Measurements from ENCODE around the gene ZC3H7B. TPM values are rescaled to one million over a fixed set of nuclear protein-coding genes. Genes with fewer than 3 reads are reported as not detected.

ZC3H7B gene
- total RNA-seq, 1 experiment from 2014 or later = 33.6 TPM

DNA sequence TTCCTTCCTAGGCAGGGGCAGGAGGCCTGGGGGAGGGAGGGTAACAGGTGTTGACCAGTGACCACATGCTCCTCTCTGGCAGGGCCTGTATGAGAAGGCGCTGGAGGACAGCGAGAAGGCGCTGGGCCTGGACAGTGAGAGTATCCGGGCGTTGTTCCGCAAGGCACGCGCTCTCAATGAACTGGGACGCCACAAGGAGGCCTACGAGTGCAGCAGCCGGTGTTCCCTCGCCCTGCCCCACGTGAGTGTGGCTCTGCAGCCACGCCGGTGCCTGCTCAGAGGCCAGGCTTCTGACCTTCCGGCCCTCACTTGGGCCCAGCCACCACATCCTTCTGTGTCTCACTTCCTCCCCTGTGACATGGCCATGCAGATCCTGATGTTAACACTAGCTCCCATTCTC is 25.8 kb downstream of the ZC3H7B start:
- no peak for DNase-seq (ENCODE audit: low read depth)

- DNase-seq (ENCODE audit: low read depth) = no peak
Observed at GRCh38 chr22:41330169-41330568, 28.8 kb downstream of the ZC3H7B start.

DNA sequence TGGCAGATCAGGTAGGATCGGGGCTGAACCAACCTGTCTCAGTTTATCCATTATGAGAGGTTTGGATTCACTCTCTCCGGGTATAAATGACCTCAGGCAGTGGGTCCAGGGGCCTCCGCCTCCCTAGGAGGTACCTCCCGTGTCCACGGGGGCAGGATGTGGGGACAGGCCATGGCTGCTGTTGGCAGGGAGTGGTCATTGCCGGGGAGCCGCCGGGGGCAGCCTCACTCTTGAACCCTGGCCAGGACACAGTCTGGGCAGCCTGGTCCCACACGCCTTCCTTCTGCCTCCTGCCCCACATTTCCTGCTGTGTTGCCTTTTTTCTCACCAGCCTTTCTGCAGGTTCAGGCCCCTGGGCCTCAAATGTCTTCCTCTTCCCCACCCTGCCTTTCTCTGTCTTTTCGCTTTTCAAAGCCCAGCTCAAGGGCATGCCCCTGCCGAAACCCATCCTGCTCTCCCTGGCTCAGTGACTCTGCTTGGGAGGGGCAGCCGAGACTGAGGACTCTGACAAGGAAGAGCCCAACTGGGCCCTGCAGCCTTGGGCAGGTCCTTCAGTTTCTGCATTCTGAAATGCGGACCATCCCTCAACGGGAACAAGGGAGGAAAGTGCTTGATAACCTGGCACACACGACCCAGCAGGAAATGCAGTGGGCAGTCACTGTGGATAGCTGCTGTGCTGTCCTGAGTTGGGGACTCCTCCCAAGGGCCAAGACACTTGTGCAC is 31.1 kb downstream of the ZC3H7B start:
- no peak for DNase-seq (ENCODE audit: low read depth)

- DNase-seq (ENCODE audit: low read depth) = no peak
Observed at GRCh38 chr22:41333806-41334205, 32.5 kb downstream of the ZC3H7B start.

DNA sequence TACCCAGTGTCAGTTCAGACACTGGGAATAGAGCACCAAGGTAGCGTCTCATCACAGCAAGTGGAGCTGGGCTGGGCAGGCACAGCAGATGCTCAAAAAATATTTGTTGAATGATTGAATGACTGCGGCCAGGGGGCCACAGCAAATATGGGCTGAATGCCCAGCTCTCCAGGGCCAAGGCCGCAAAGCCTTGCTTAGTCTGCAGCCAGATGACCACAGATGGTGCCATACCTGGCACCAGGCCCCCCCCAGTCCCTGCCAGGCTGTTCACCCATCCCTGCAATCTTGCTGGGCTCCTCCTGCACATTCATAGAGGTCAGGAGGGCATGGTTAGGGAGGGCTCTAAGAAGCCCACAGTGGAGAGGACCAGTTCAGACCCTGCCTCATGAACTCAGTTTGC is 32.9 kb downstream of the ZC3H7B start:
- no peak for DNase-seq (ENCODE audit: low read depth)

- DNase-seq (ENCODE audit: low read depth) = no peak
Observed at GRCh38 chr22:41334951-41335635, 33.8 kb downstream of the ZC3H7B start.

- DNase-seq (ENCODE audit: low read depth) = no peak
Observed at GRCh38 chr22:41338614-41339212, 37.4 kb downstream of the ZC3H7B start.

DNA sequence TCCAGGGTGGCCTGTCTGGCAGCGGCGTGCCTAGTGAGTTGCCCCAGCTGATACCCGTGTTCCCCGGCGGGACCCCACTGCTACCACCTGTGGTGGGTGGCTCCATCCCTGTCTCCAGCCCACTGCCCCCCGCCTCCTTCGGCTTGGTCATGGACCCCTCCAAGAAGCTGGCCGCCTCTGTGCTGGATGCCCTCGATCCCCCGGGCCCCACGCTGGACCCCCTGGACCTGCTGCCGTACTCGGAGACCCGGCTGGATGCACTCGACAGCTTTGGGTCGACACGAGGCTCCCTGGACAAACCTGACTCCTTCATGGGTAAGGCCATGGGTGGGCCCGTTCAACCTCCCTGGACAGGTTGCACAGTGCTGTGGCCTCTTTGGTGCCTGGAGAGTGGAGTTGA is 38.5 kb downstream of the ZC3H7B start:
- DNase-seq (ENCODE audit: low read depth) = no peak

DNA sequence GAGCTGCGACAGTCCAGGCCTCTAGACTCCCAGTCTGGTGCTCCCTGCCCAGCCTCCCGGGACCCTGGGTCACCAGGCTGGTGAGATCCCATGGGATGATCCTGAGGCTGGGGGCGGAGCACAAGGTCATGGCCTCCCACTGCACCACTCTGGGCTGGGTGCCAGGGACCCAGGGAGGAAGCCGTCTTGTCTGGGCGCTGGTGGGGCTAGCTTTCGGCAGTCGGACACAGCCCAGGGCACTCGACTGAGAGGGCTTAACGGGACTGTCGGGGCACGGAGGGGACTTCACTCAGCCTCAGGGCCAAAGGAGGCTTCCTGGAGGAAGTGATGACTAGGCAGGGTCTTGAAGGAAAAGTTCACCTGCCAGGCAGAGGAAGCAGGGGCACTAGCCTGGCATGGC is 39.0 kb downstream of the ZC3H7B start:
- DNase-seq (ENCODE audit: low read depth) = no peak

GRCh38 chr22:41341012-41341411 is 39.7 kb downstream of the ZC3H7B start:
- DNase-seq (ENCODE audit: low read depth) = no peak

GRCh38 chr22:41341990-41342389 is 40.7 kb downstream of the ZC3H7B start:
- peak; percentile 42 for DNase-seq (ENCODE audit: low read depth)

- no peak for DNase-seq (ENCODE audit: low read depth)
Observed at GRCh38 chr22:41343300-41343699, 42.0 kb downstream of the ZC3H7B start.

- no peak for DNase-seq (ENCODE audit: low read depth)
Observed at GRCh38 chr22:41343717-41344116, 42.4 kb downstream of the ZC3H7B start.

DNA sequence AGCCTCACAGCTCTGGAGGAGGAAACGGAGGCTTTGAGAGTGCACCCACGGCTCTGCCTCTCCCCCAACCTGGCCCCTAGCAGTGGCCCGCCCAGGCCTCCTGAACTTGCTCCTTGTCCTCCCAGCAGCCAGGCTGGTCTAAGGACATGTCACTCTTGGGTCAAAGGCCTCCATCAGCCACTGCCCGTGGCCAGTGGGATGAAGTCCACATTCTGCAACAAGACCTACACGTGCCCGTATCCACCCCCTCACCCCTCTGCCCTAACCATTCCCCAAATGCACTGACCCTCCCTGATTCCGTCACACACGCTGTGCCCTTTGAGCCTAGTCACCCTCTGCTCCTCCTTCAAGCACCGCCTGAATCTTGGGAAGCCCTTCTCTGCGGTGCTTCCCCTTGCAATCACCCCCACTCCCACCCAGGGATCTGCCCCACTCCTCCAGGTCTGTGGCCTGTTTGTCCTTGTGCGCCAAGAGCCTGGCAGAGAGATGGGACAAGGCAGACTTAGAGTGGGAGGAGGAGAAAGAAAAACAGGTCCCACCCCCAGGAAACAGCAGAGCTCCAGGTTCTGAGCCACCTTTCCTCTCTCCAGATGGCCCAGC is 43.0 kb downstream of the ZC3H7B start:
- DNase-seq (ENCODE audit: low read depth) = no peak

- no peak for DNase-seq (ENCODE audit: low read depth)
Observed at GRCh38 chr22:41345807-41346335, 44.5 kb downstream of the ZC3H7B start.

DNA sequence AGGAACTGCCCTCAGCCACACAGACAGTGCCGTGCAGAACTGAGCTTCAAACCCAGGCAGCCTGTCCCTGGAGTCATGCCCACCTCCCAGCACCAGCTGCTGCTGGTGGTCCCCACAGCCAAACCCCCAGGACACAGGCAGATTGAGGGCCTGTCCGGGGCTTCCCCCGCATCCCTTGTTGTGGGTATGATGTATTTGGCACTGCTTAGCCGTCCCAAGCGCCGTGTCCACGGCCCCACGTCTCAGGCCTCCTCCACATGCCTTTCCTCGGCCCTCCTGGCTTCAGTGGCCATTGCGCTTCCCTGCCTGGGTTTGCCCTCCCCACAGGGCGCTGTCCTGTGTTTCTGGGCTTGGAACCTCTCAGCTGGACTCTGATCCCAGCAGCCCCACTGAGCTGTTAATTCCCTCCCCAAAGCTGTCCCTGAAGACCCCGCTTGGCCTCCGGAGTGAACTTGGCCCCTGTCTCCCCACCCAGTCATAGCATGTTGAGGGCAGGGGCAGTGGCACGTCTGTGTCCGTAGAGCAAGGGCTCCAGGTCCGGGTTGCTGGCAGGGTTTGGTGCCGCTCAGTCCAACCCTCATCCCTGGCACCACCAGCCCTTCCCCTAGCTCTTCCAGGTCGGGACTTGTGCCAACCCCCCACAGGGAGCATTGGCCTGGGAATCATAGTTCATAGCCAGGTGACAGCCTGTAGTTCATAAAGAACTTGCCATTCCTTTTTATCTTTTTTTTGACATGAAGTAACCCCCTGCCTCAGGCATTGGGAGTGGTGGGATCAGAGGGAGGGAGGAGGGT is 45.9 kb downstream of the ZC3H7B start:
- DNase-seq (ENCODE audit: low read depth) = no peak

DNA sequence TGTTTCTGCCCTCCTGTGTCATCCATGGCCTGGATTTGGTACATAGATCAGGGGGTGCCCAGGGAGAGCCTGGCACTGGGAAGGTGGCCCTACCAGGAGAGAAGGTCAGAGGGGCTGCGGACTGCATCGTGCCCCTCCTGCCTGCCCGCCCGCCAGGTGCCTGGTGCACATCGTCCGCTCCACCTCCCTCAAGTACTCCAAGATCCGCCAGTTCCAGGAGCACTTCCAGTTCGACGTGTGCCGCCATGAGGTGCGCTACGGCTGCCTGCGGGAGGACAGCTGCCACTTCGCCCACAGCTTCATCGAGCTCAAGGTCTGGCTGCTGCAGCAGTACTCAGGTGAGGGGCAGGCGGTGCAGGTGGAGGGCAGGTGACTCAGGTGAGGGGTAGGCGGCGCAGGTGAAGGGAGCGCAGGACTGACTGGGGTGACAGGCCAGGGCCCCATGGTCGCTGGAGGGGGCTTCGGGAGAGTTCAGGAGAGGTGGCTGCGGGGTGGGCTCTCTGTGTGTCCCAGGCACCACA is 47.7 kb downstream of the ZC3H7B start:
- no peak for DNase-seq (ENCODE audit: low read depth)

GRCh38 chr22:41350087-41350486 is 48.8 kb downstream of the ZC3H7B start:
- no peak for DNase-seq (ENCODE audit: low read depth)

DNA sequence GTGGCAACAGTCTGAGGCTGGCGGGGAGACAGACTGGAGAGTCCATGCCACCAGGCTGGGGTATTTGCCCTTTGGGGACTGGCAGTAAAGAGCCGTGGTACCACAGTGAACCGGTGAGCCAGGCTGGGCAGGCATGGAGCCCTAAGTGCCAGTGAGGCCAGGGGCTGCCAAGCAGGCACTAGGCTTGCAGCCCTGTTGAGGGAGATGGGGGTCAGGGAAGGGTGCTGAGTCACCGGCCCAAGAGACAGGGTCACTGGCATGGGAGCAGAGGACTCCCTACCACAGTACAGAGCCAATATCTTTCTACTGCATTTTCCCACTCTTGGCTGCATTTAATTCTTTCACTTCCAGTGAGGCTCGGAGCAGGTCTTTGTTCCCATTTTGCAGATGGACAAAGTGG is 49.7 kb downstream of the ZC3H7B start:
- DNase-seq (ENCODE audit: low read depth) = no peak

- DNase-seq (ENCODE audit: low read depth) = peak; percentile 61
Observed at GRCh38 chr22:41352058-41352457, 50.7 kb downstream of the ZC3H7B start.

DNA sequence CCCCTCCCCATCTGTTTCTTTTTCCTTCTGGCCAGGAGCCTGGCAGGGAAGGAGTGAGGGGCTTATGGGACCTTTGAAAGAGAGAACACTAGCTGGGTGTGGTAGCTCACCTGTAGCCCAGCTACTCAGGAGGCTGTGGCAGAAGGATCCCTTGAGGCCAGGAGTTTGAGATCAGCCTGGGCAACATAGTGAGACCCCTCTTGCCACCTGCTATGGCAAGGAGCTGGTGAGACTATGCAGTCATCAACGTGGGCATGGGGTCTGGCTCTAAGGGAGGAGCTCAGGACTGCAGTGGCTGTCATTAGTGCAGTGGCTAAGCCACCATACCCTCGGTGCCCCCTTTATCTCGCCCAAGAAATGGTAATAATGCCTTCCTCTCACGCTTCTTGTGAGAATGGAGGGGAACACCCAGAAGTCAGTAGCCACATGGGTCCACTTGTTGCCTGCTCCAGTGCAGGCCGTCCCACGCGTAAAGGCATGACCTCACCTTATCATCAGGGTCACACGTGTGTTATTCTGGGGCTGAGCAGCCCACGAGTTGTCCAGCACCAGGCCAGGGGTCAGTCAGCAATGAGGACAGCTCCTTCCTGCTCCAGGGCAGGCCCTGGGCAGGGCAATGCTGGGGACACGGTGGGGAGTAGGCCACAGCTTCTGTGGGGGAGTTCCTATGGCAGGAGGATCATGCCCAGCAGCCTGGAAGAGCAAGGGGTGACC is 52.7 kb downstream of the ZC3H7B start:
- no peak for DNase-seq (ENCODE audit: low read depth)
